GM19463 (cell line): Measurements from ENCODE around the gene DNAH9.
"Not testable (repeated sequence)": the region's sequence is repeated elsewhere in the genome, so short reads cannot be mapped to it uniquely, and the experiment has no call there.

Experiments
- ATAC-seq: cut with Tn5 transposase; IDR thresholded peaks from one replicate; pipeline ENCODE4 v1.9.1; 2021; ENCODE audit warnings: mild to moderate bottlenecking, moderate library complexity; ENCODE audit not compliant: unreplicated experiment

DNAH9 gene

DNA sequence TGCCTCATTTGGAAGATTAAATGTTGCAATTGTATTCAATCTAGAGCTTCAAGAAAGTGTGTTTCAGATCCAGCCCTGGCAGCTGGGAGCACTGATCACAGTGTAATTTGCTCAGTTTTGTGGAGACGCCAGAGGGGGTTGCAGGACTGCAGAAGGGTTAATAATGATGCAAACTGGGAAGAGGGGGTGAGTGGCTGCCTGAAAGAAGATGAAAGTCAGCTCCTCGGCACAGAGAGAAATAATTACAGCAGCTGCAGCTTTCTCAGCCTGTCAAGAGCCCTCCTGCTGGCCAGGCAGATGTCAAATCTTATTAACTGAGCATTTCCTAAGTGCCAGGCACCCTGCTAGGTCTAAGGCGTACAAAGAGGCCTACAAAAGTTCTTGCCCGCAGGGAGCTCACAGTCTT lies 301.3 kb downstream of the DNAH9 start:
- ATAC-seq = no peak

DNA sequence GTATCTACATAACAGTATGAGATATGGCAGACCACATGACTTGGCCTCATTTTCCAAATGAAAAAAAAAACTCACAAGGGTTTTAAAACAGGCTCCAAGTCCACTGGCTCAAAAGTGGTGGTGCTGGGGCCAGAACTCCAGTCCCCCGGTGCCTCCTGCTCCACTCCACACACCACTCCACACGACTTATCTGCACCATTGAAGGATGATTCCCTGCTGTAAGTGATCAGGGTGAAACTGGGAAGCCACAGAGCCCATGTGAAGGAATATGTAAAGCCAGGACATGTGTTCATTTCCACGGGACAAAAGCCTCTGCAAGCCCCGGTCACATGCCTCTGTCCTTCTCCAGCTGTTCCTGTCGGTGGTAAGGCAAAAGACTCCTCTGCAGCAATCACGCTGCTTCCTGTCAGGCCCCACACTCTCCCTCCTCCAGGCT lies 301.8 kb downstream of the DNAH9 start:
- no peak for ATAC-seq

DNA sequence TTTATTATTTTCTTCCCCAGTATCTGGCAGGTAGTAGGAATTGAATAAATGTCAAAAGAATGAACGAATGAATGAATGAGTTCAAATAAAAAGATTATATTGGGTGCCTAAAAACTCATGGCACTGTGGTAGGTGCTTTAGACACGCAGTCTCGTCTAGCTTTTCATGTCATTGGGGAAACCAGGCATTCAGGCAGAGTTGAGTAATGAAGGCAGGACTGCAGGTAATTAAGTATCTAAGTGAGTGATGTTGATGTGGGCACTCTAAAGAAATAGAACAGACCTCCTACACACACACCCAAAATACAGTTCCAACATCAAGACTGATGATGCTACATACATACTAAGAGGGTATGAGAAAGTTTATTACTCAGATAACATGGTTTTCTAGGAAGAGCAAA lies 302.4 kb downstream of the DNAH9 start:
- no peak for ATAC-seq

DNA sequence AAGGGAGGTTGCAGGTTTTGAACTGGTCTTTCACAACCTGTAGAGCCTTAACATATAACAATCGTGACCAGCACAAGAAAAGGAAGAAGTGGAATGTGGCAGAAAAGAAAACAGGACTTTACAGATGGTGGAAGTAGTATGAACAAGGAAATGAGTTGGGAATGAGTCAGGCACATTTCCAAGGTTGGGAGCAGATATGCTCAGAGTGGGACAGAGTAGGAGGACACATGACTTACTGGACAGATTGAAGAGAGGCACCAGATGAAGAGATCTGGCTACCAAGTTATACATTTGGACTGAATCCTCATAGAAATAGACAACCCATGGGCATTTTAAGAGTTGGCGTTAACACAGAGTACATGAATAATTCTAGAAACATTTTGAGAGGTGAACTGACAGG lies 303.7 kb downstream of the DNAH9 start:
- ATAC-seq = no peak

DNA sequence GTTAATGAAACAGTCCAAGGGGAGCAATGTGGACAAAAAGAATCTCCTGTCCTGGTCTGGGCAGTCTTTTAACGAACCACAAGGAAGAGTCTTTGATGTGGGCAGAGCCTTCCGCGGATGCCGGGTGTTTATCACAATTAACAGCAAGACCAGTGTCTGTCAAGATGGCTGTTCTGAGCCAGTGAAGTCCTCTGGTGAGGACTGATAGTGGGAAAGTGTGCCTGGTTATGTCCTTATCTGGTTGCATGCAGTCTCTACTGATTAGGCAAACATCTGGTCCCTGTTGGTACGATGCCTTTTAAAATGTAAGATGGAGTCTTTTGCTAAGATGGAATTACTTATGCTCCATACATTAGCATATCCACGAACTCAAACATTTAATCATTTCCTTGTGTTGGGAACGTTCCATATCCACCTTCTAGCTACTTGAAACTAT lies 310.5 kb downstream of the DNAH9 start:
- ATAC-seq = no peak

DNA sequence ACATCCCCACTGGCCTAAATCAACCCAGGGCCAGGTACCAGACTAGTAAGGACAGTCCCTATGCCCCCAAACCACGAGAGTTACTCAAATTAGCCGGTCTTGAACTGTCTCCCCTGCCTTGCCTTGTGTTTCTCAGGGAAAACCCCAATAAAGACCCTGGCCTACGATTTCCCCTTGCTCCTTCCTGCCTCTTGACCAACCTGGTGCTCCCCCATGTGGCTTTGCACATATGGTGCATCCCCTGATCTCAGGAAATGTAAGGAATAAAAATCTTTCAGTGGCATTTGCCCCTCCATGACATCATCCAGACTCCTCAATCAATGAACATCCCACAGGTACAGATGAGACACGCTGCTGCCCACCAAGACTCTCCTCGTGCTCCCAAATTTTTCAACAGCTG lies 311.1 kb downstream of the DNAH9 start:
- ATAC-seq = no peak

DNA sequence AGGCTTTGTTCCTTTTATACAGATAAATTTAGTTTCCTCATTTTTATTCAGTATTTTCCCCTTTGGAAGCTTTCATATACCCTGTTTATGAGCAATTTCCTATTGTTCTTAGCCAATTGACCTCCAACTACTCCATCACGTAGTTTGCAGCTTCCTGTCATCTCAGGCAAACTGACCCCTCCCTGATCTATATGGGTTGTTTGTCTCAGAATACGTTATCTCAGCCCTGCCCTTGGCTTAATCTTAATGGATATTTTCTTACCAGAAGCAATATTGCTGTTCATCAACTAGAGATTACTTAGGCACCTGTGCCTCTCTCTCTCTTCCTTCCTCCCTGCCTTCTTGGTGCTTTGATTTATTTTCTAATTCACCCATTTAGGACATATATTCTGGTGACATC lies 317.8 kb downstream of the DNAH9 start:
- no peak for ATAC-seq

DNA sequence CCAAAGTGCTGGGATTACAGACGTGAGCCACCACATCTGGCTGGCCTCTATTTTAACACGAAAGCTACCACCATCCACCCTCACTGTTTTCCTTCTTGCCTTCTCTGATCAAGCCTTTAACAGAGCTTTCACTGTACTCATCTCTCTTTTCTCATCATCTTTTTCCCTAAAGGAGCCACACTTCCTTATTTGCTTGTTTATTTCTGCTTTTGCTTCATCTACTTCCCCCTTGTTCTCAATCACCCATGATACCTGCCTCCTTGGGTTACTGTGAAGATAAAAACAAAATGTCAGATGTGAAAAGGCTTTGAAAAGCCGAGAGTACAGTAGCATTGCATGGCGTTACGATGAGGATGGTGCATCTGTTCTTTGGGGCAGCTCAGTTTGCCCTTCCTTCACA lies 319.1 kb downstream of the DNAH9 start:
- no peak for ATAC-seq

DNA sequence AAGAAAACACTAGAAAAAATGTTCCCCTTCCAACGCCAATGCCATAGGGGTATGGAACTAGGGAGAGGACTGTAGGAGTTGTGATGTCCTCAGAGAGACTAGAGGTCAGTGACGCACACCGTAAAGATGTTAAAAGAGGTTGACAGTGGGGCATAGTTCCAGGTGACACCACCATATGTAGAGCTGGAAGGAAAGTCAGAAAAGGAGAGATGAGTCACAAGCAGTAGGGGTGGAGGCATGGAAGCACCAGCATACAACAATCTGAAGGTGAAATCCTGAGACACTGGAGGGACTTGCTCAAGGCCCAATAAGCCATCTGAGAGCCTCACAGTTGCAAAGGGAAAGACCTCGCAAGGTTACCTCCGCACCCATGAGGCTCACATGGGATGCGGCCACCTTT lies 323.0 kb downstream of the DNAH9 start:
- ATAC-seq = no peak

DNA sequence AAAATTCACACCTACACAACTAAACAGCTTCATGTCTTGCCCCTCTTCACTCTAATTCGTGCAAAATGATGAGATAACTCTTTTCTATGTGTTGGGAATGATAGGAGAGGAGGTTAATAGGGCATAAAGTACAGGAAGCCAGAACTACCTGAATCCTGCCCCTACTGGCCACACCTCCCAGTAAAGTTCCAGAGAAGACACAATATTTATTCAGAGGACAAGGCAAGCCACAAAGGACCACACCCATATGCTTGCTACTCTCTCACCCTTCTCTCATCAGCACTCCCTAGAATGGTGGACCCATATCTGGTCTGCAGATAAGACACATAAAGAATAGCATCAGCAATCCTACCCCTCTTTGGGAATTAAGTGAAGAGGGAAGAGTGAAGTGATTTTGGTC lies 324.4 kb downstream of the DNAH9 start:
- ATAC-seq = no peak

DNA sequence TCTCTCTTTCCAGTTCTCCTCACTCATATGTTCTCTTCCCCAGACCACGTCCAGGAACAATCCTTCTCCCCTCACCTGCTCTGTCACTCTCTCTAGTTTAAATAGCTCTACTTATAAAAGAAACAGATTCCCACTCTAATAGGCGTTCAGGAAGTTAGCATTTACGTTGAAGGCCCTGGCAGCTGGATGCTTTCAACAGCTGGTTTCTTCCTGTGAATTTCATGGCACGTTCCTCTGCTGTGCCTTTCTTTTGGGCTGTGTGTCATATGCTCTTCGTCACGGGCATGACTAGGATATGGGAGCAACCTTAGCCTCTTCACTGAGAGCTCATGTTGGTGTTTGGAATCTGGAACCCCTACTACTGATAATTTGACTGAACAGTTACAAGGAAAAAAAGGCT lies 325.8 kb downstream of the DNAH9 start:
- ATAC-seq = no peak

DNA sequence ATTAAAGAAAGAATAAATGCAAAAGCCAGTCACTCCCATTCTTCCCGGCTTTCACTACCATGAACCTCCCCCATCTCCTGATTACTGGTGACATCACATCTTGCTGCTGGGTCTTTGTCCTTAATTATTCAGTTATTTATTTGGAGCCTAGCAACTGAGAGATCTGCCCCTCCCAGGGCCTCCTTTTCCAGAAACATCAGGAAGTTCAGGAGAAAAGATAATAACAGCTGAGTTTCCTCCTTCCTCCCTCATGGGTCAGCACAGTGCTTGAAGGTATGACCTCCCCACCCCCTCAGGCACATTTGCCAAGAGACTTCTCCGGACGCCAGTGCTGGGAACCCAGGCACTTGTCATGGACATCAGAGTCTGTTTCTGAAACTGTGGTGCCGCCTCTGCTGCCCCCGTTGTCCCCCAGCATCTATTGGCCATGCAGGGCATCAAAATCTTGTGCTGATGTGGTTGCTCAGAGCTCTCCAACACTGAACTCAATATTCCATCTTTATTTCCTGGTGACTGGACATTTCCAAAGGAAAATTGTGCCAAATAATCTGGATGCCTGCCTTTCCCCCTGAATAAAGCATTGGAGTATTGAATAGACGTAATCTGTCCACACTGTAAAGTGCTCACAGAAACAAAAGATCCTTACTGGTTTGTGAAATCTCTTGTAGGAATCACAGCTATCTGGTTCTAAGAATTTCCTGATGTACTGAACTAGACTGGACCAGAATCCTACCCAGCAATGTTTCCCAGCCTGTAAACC lies 327.2 kb downstream of the DNAH9 start:
- ATAC-seq = no peak

DNA sequence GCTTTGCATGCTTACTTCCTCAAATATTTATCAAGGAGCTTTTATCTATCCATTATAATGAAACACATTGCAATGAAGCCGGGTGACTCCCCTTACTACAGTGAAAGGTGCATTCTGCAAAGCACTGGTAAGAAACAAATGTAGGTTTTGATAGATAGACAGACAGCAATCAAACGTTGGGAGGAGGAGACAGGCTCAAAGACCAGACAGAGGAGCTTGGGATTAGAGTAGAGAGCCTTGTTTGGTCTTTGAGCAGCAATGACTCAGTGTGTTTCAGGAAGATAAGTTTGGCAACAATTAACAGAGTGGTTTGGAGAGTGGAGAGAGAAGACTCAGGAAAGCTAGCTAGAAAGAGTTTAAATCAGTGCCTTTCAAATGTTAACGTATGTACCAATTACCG lies 330.2 kb downstream of the DNAH9 start:
- no peak for ATAC-seq

DNA sequence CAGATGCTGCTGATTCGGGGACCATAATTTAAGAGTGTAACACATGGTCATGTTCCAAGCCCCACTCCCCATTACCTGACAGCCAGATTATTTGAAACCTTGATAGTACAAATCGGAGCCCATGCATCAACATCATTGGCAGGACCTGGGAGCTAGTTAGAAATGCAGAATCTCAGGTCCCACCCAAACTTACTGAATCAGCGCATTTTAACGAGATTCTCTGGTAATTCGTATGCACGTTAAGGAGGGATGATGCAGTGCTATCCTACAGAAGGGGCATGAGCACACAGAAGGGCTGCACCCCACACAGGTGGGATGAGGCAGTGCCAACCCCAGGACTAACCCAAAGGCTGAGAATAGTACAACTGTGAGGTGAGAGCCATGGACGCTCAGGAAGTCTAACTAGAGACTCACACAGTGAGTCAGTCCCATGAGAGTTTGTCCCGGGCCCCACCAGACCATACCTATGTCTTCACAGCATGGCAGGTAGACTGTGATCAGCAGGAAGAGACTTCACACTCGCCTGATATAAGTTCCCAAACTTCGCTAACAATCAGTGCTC lies 334.1 kb downstream of the DNAH9 start:
- no peak for ATAC-seq

DNA sequence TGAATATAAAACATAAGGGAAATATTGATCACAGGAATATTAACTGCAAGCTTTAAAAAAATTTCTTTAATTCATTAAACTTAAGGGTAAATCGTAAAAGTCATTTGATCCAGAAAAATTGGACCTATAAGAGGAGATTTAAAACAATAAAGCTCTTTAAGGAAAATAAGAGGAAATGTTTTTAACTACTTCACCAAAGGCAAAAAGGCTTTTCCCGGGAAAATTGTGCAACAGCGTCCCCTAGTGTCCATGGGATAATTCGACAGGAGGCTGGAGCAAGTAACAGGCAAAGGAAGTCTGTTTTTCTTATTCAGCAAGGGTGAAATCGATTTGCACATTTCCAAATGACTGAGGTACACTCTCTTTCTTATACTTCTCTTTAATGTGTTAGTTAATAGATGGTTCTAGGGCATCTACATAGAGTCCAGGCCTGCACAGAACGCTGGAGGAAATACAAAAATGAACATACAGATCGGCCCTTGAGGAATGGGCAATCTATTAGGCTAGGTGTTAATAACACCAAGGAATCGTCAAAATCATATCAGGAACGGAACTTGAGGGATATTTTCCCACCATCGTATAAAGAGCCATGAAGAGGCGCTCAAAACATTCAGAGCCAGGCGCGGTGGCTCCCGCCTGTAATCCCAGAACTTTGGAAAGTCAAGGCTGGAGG lies 337.6 kb downstream of the DNAH9 start:
- no peak for ATAC-seq

DNA sequence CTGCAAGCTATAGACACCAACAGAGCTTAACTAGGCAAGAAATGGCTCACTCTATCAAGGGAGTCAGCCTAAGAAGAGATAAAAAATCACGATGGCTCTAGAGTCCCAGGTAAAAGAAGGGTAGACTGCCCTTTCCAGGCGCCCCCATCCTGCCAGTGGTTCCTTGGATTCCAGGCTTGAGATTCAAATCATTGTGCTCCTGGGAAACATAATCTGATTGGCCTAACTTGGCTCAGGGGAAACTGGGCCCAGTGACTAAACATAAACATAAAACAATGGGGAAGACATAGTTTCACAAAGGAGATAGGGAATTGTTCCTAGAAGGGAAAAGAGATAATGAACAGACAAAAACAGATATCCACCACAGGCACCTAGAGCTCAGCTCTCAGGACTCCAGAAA lies 342.6 kb downstream of the DNAH9 start:
- no peak for ATAC-seq

DNA sequence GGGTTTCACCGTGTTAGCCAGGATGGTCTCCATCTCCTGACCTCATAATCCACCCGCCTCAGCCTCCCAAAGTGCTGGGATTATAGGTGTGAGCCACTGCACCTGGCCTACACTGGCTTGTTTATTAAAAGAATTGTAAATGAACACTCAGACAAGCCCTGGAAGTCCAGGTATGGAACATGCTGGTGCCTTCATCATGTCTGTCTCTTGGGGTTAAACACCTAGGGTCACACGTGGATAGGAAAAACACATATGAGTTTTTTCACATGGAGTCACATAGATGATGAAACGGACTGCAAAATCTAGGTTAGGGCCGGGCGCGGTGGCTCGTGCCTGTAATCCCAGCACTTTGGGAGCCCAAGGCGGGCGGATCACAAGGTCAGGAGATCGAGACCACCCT lies 344.8 kb downstream of the DNAH9 start:
- ATAC-seq = not testable (repeated sequence)

DNA sequence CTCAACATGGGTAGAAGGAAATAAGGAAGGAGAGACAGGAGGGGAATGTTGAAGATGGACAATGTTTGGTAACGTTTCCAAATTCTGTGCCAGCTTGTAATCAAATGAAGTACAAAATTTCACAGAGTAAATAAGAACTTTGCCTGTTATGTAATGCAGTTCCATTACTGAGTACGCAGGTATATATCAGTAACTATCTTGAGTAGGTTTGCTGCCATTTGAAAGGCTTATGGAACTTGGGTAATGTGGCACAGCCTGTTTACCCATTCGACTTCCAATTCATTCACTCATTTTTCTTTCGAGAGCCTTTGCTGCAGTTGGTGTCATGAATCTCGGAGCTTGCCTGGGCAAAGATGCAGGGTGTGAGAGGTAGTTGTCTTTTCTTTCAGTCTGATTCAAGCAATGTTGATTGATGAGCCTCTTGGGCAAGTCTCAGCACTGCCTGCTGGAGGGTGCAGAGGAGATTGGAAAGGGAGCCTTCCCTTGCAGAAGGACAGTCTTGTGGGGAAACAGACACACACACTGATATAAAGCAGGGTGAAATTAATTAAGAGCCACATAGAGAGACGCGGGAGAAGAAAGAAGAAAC lies 345.6 kb downstream of the DNAH9 start:
- no peak for ATAC-seq

DNA sequence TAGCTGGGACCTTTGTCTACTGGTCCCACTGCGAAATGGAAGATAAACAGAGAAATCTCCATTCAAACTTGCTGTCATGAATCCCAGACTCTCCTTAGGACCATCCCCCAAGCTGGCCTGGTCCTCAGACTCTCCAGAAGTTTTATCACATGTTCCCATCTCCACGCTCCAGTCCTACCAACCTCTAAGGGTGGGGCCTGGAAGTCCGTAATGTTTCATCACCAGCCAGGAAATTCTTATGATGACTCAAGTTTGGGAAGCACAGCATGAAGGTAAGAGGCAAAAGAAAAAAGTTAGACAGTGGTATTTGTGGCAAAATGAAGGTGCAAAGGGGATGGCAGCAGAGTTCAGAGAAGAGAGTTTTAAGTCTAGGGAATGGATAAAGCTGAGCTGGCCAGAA lies 346.3 kb downstream of the DNAH9 start:
- ATAC-seq = no peak

DNA sequence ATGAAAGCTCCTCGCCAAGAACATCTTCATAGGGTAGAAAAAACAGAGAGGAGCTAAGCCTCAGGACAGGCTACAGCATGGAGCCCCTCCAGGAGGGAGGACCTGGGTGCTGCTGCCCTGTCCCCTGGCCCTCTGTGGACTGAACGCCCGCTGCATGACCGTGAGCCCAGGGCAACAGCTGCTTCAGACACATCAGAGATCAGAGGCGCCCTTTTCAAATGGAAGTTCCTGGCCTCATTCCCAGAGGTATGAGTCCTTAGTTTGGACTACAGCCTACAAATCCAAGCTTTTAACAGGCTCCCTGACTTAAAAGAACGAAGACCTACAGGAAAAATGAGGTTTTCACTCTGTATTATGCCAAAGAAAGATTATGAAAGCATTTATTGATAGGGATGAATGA lies 350.5 kb downstream of the DNAH9 start:
- ATAC-seq = no peak

DNA sequence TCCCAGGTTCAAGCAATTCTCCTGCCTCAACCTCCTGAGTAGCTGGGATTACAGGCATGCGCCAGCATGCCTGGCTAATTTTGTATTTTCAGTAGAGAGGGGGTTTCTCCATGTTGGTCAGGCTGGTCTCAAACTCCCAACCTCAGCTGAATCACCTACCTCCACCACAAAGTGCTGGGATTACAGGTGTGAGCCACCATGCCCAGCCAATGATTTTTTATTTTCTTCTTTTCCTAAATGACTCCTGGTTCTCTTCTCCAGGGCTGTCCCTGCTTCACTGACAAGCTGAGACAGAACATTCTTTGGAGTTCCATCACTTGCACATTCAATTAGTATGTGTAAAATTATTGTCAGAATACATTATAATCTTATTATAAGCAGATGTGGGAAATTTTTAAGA lies 351.3 kb downstream of the DNAH9 start:
- not testable (repeated sequence) for ATAC-seq
